ENCODE results near the gene FOXP4.

The FOXP4 gene

GRCh38 chr6:41563060-41563776 lies 17.0 kb downstream of the FOXP4 start:
- no peak for DNase-seq

DNA sequence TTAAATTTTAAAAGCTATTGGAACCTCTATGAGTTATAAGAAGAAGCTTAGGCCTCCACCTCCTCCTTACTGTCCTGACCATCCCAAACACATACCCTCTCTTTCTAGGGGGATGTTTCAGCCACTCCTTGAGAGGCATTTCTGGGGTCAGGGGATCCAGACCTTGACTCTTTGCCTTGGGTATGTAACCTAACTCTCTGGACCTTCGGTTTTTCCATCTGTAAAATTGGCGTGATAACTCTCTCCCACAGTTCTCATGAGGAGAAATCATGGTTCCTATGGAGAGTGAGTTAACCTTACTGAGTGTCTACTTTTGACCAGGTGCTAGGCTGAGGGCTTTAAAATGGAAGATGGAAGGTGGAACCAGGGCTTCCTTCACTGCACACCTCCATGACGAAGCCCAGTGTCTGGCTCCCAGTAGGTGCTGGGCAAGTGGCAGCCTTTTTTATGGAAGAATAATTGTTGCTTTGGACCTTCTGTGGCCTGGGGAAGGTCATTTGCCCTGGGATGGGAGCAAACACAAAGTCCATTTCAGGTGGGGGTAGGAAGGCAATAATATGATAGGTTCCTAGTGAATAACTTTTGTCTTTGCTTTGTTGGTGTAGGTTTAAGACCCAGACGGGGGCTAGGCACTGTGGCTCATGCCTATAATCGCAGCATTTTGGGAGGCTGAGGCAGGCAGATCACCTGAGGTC lies 18.4 kb downstream of the FOXP4 start:
- no peak for DNase-seq

GRCh38 chr6:41565701-41566100 lies 19.5 kb downstream of the FOXP4 start:
- no peak for DNase-seq

- no peak for DNase-seq
Measured at GRCh38 chr6:41566961-41567360, 20.8 kb downstream of the FOXP4 start.

- no peak for DNase-seq
Measured at GRCh38 chr6:41567684-41568083, 21.5 kb downstream of the FOXP4 start.

DNA sequence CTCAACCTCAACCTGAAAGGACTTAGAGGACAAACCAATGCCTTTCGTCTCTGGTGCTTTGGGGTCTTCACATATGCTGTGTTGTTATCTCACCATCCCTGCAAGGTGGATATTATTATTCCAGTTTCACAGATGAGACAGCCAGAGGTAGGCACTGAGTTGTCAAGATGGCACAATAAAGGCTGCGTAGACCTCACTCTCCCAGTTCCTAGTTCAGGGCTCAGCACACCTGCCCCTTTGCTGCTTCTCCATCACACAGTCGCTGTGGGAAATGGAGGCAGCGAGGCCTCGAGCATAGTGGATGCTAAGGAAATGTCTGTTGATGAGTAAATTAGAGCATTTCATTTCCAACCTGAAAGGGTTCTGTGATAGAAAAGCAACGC lies 22.0 kb downstream of the FOXP4 start:
- DNase-seq, result no peak

DNA sequence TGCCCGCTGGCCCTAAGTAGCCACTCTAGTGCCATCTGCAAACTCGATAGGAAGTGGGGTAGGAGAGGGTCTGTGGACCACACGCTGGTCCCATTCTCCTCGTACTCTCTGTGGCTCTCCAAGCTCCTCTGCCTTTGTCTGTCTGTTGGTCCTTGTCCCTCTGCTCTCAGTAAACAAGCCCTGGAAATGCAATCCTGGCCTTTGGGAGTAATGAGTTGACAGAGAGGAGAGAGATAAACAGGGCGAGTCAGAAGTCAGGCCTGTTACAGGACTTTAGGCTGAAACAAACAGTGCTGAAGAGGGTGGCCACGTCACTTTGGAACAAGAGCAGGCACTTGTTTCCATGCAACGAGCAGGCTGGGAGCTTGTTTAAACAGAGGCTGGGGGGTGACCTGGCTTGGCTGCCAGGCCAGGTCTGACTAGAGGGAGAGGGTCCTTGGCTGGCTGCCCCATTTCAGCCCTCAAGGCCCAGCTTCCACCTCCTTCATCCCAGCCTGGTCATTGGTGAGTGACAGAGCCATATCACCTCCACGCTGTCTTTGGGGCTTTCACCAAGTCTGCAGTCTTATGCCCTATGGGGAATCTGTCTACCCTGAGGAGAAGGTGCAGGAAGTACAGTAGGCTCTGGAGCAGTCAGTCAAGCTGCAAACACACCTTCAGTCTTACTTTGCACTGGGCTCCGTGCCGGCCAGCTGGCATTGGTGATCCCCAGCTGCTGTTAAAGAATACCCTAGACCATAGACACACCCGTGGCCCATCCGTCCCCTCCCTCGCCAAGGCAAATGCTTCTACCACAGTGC lies 22.6 kb downstream of the FOXP4 start:
- no peak for DNase-seq

GRCh38 chr6:41570259-41570615 lies 24.1 kb downstream of the FOXP4 start:
- DNase-seq, result no peak

GRCh38 chr6:41571021-41571780 lies 25.0 kb downstream of the FOXP4 start:
- peak in 4 of 56 donors; percentile 11 to 36 (median 16) for DNase-seq

DNA sequence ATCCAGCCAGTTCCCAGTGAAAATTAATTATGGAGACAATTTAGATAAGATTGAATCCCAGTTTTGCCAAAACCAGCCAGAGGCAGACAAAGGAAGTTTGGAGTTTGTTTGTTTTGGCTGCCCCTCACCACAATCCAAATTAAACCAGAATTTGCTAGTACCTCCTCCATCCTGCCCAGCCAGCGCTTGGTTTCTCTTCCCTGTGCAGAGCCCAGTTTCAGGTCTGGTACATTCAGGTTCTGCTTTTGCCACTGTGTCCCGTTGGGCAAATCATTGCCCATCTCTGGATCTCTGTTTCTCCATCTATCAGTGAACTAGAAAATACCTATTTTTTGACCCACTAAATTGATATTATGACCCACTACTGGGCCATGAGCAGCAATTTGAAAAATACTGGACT lies 26.4 kb downstream of the FOXP4 start:
- DNase-seq, result no peak

- DNase-seq, result no peak
Measured at GRCh38 chr6:41573276-41573675, 27.1 kb downstream of the FOXP4 start.

GRCh38 chr6:41573985-41574384 lies 27.8 kb downstream of the FOXP4 start:
- DNase-seq, result no peak

- no peak for DNase-seq
Measured at GRCh38 chr6:41575598-41575997, 29.4 kb downstream of the FOXP4 start.

- no peak for DNase-seq
Measured at GRCh38 chr6:41576667-41577066, 30.5 kb downstream of the FOXP4 start.

DNA sequence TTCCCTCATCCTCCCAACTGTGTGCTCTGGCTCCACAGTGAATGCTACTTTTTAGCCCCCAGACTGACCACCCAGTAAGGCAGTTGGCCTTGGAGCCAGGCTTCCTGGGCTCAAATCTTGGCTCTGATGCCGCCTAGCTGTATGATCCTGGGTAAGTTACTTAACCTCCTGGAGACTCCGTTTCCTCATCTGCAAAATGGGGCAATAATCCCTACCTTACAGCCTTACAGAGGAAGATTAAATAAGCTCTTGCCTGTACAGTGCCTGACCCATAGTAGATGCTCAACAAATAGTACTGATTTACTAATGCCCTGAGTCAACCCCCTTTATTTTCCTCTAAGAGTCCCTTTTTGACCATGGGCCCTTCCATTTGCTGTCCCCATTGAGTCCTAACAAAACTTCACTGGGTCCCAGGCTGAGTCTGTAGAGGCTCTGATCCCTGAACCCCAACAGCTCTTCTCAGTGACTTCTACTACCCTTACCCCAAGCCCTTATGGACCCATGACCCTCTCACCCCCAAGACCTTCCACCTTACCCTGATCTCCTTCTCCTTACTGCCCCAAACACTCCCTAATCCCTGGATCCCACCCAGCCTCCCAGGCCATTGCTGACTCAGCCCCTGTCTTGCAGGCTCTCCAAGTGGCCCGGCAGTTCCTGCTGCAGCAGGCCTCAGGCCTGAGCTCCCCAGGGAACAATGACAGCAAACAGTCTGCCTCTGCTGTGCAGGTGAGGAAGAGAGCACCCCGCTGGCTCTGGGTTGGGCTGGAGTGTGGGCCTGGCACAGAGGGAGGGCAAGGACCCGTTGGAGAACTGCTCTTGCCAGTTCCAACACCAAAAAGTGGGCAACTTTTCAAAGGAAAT lies 31.4 kb downstream of the FOXP4 start:
- no peak for DNase-seq

DNA sequence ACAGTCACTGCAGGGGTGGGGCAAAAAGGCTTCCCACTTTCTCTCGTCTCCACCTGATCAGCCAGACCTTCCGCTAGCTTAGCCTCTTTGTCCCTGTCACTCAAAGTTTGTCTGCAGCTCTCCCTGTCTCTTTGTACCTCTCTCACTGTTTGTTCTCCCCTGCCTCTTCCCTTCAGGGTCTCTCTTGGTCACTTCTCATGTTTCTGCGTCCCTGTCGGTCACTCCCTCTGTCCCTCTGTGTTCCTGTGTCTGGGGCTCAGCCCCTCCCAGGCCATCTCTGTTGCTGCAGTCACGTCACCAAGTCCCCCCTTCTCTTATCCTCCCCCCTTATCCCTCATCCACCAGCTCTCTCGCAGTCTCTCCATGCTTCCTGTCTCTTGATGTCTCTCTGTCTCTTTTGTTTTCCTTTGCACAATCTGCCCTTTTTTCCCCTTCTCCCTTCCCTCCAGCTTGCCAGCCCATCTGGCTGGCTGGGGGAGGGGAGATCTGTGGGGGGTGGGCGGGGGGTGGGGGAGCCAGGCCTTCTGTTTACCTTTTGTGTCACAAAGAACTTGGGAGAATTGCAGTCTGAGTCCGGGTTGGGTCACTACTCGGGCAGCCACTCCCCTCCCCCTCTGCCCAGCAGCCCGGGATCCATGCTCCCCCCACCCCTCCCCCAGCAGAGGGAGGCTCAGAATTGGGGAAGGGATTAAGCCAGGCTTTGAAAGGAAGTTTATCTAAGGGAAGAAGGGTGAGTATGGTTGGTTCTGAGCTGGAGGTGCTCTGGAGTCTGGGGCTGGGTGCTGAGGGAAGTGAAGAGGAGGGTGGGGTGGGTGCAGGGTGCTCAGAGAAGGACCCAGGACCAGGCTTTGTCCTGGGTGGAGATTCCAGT lies 32.3 kb downstream of the FOXP4 start:
- DNase-seq, result peak in 17 of 56 donors; percentile 9 to 47 (median 25)

- no peak for DNase-seq
Measured at GRCh38 chr6:41579088-41579610, 33.0 kb downstream of the FOXP4 start.

GRCh38 chr6:41580690-41581089 lies 34.5 kb downstream of the FOXP4 start:
- DNase-seq, result no peak

GRCh38 chr6:41581381-41581991 lies 35.3 kb downstream of the FOXP4 start:
- peak in 2 of 56 donors; percentile 38 to 57 for DNase-seq
